Activated naive CD8-positive, alpha-beta T cell treated with anti-CD3 and anti-CD28 coated beads for 36 hours (primary cell): ENCODE measurements around the gene TNFAIP6. TPM values are rescaled to one million over a fixed set of nuclear protein-coding genes. Genes with fewer than 3 reads are reported as not detected.
"Not testable (repeated sequence)": the region's sequence is repeated elsewhere in the genome, so short reads cannot be mapped to it uniquely, and the experiment has no call there.

ENCODE experiments used
- DNase-seq: peaks from one replicate; pipeline ENCODE4 v3.0.0; 2021
- H3K27ac Mint-ChIP-seq: one replicate; pipeline ENCODE4 v1.8.0; 2022; ENCODE audit warnings: mild to moderate bottlenecking, moderate library complexity, mixed read lengths
- H3K27me3 Mint-ChIP-seq: one replicate; pipeline ENCODE4 v1.8.0; 2022; ENCODE audit warnings: mild to moderate bottlenecking, mixed read lengths
- H3K36me3 Mint-ChIP-seq: one replicate; pipeline ENCODE4 v1.8.0; 2021; ENCODE audit warnings: mild to moderate bottlenecking, mixed read lengths
- H3K4me1 Mint-ChIP-seq: one replicate; pipeline ENCODE4 v1.8.0; 2021; ENCODE audit warnings: mixed read lengths
- H3K4me3 Mint-ChIP-seq: one replicate; pipeline ENCODE4 v1.8.0; 2022; ENCODE audit warnings: mild to moderate bottlenecking, moderate library complexity, mixed read lengths
- H3K9me3 Mint-ChIP-seq: one replicate; pipeline ENCODE4 v1.8.0; 2022; ENCODE audit warnings: mixed read lengths
- total RNA-seq, 2 experiments: library from RNA; stranded (reverse); gene quantifications; one replicate each; pipeline ENCODE4 v1.2.3, GENCODE V29; 2021

TNFAIP6 gene
- total RNA-seq, 2 experiments from 2014 or later = not detected

GRCh38 chr2:151394509-151394908 lies 37.1 kb downstream of the TNFAIP6 start:
- Mint-ChIP-seq H3K9me3 (peaks cover 8% of the 10 kb centered on the region), H3K36me3 (no peaks in the 10 kb centered on the region), H3K4me1 (no peaks in the 10 kb centered on the region), H3K4me3 (no peak overlapping the region), H3K27me3 (no peaks in the 10 kb centered on the region), H3K27ac (no peak overlapping the region)
- no peak for DNase-seq

- Mint-ChIP-seq H3K27ac (no peak overlapping the region), H3K9me3 (peaks cover 6% of the 10 kb centered on the region), H3K27me3 (no peaks in the 10 kb centered on the region), H3K36me3 (no peaks in the 10 kb centered on the region), H3K4me1 (no peaks in the 10 kb centered on the region), H3K4me3 (no peak overlapping the region)
- no peak for DNase-seq
Observed at GRCh38 chr2:151395509-151396374, 38.4 kb downstream of the TNFAIP6 start.

- no peak overlapping the region for H3K4me3 Mint-ChIP-seq
- DNase-seq = no peak
- H3K9me3 Mint-ChIP-seq = no peaks in the 10 kb centered on the region
- H3K27me3 Mint-ChIP-seq = no peaks in the 10 kb centered on the region
- no peak overlapping the region for H3K27ac Mint-ChIP-seq
- no peaks in the 10 kb centered on the region for H3K4me1 Mint-ChIP-seq
- no peaks in the 10 kb centered on the region for H3K36me3 Mint-ChIP-seq
Observed at GRCh38 chr2:151399981-151400380, 42.6 kb downstream of the TNFAIP6 start.

DNA sequence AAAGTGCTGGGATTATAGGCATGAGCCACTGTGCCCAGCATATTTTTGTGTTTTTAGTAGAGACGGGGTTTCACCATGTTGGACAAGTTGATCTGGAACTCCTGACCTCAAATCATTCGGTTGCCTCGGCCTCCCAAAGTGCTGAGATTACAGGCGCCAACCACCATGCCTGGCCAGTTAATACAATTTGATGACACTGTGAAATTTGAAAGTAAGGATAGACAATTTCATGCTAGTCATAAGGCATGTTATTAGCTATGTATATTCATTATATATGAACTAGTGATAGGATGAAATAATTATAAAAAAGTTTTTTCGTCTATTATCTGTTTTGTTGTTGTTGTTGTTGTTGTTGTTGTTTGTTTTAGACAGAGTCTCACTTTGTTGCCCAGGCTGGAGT lies 43.8 kb downstream of the TNFAIP6 start:
- no peak overlapping the region for H3K27ac Mint-ChIP-seq
- H3K36me3 Mint-ChIP-seq = no peaks in the 10 kb centered on the region
- no peak overlapping the region for H3K4me3 Mint-ChIP-seq
- no peak for DNase-seq
- no peaks in the 10 kb centered on the region for H3K27me3 Mint-ChIP-seq
- no peaks in the 10 kb centered on the region for H3K4me1 Mint-ChIP-seq
- no peaks in the 10 kb centered on the region for H3K9me3 Mint-ChIP-seq

GRCh38 chr2:151403914-151404313 lies 46.5 kb downstream of the TNFAIP6 start:
- no peaks in the 10 kb centered on the region for H3K27me3 Mint-ChIP-seq
- DNase-seq = no peak
- H3K27ac Mint-ChIP-seq = no peak overlapping the region
- H3K4me1 Mint-ChIP-seq = no peaks in the 10 kb centered on the region
- no peaks in the 10 kb centered on the region for H3K36me3 Mint-ChIP-seq
- no peak overlapping the region for H3K4me3 Mint-ChIP-seq
- H3K9me3 Mint-ChIP-seq = no peaks in the 10 kb centered on the region

- no peak for DNase-seq
- H3K36me3 Mint-ChIP-seq = peaks cover 6% of the 10 kb centered on the region
- H3K4me1 Mint-ChIP-seq = peaks cover 5% of the 10 kb centered on the region
- no peak overlapping the region for H3K4me3 Mint-ChIP-seq
- no peaks in the 10 kb centered on the region for H3K9me3 Mint-ChIP-seq
- no peaks in the 10 kb centered on the region for H3K27me3 Mint-ChIP-seq
- no peak overlapping the region for H3K27ac Mint-ChIP-seq
Observed at GRCh38 chr2:151405376-151405775, 48.0 kb downstream of the TNFAIP6 start.

DNA sequence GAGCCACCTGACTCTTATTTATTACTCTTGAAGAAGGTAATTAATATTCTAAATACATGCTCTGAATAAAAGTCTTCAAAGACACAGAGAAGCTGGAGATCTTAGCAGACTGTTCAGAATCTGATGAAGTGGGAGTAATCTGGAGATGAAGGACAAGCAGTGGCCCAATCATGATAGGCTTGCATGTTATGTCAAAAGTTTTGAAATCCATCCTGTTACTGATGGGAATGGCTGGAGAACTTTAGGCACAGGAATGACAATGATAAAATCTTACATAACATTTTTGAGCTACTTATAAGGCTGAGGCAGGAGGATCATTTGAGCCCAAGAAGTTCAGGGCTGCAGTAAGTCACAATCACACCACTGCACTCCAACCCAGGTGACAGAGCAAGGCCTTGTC lies 49.9 kb downstream of the TNFAIP6 start:
- Mint-ChIP-seq H3K27me3 (no peaks in the 10 kb centered on the region), H3K4me1 (peaks cover 11% of the 10 kb centered on the region), H3K36me3 (peaks cover 19% of the 10 kb centered on the region), H3K9me3 (no peaks in the 10 kb centered on the region), H3K27ac (no peak overlapping the region), H3K4me3 (no peak overlapping the region)
- DNase-seq = no peak

GRCh38 chr2:151408788-151409600 lies 51.6 kb downstream of the TNFAIP6 start:
- no peak for DNase-seq
- Mint-ChIP-seq H3K36me3 (peaks cover 28% of the 10 kb centered on the region), H3K4me1 (peaks cover 19% of the 10 kb centered on the region), H3K27ac (peak overlapping the region; percentile 94), H3K4me3 (peak overlapping the region; percentile 89), H3K9me3 (no peaks in the 10 kb centered on the region), H3K27me3 (no peaks in the 10 kb centered on the region)

GRCh38 chr2:151409601-151410484 lies 52.5 kb downstream of the TNFAIP6 start, which contains the start of gene RIF1:
Gene RIF1, plus strand, starts transcription at chr2:151409902. Its CDS starts 522 bp downstream, at chr2:151410424.
- Mint-ChIP-seq H3K27me3 (no peaks in the 10 kb centered on the region), H3K4me1 (peaks cover 21% of the 10 kb centered on the region), H3K36me3 (peaks cover 28% of the 10 kb centered on the region), H3K9me3 (no peaks in the 10 kb centered on the region), H3K27ac (peak within 1 kb of the TSS; percentile 94), H3K4me3 (peak within 1 kb of the TSS; percentile 89)
- DNase-seq = peak; percentile 84

DNA sequence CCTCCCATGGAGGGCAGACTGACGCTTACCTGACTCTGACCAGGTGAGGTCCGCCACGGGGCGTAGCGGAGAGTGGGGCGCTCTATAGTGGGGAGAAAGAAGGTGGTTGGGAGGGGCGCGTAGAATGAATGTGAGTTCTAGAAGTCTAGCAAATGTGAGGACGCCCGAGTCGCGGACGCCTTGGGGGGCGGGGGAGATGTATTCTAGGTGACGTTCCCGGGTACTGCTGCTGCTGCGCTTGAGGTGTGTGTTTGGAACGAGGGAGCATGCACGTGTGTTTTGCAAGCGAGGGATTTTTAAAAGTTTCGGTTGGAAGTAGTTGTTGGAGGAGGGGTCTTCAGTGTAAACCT lies 53.1 kb downstream of the TNFAIP6 start:
- no peaks in the 10 kb centered on the region for H3K27me3 Mint-ChIP-seq
- H3K4me3 Mint-ChIP-seq = peak overlapping the region; percentile 89
- H3K36me3 Mint-ChIP-seq = peaks cover 28% of the 10 kb centered on the region
- peaks cover 21% of the 10 kb centered on the region for H3K4me1 Mint-ChIP-seq
- no peaks in the 10 kb centered on the region for H3K9me3 Mint-ChIP-seq
- peak overlapping the region; percentile 94 for H3K27ac Mint-ChIP-seq
- DNase-seq = peak; percentile 43

DNA sequence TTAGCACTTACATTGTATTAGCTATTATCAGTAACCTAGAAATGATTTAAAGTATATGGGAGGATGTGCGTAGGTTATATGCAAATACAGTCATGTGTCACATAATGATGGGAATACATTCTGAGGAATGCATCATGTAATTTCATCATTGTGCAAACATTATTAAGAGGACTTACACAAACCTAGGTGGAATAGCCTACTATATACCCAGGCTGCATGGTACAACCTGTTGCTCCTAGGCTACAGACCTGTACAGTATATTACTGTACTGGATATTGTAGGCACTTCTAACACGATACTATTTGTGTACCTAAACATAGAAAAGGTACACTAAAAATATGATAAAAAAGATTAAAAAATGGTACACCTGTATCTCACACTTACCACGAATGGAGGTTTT lies 60.3 kb downstream of the TNFAIP6 start:
- H3K4me3 Mint-ChIP-seq = no peak overlapping the region
- DNase-seq = no peak
- peaks cover 21% of the 10 kb centered on the region for H3K4me1 Mint-ChIP-seq
- H3K9me3 Mint-ChIP-seq = no peaks in the 10 kb centered on the region
- H3K27ac Mint-ChIP-seq = no peak overlapping the region
- no peaks in the 10 kb centered on the region for H3K27me3 Mint-ChIP-seq
- H3K36me3 Mint-ChIP-seq = peaks cover 19% of the 10 kb centered on the region

- not testable (repeated sequence) for H3K27me3 Mint-ChIP-seq, H3K4me3 Mint-ChIP-seq, H3K27ac Mint-ChIP-seq, H3K9me3 Mint-ChIP-seq, DNase-seq
- H3K36me3 Mint-ChIP-seq = peaks cover 42% of the 10 kb centered on the region
- peaks cover 40% of the 10 kb centered on the region for H3K4me1 Mint-ChIP-seq
Observed at GRCh38 chr2:151421681-151422080, 64.3 kb downstream of the TNFAIP6 start.

- Mint-ChIP-seq H3K4me1 (peaks cover 36% of the 10 kb centered on the region), H3K36me3 (peaks cover 44% of the 10 kb centered on the region), H3K4me3 (peak overlapping the region; percentile 10), H3K27me3 (no peaks in the 10 kb centered on the region), H3K27ac (peak overlapping the region; percentile 73), H3K9me3 (no peaks in the 10 kb centered on the region)
- DNase-seq = no peak
Observed at GRCh38 chr2:151422917-151423439, 65.6 kb downstream of the TNFAIP6 start.

- no peak overlapping the region for H3K4me3 Mint-ChIP-seq
- H3K9me3 Mint-ChIP-seq = no peaks in the 10 kb centered on the region
- no peaks in the 10 kb centered on the region for H3K27me3 Mint-ChIP-seq
- peak overlapping the region; percentile 73 for H3K27ac Mint-ChIP-seq
- H3K36me3 Mint-ChIP-seq = peaks cover 48% of the 10 kb centered on the region
- peaks cover 36% of the 10 kb centered on the region for H3K4me1 Mint-ChIP-seq
- no peak for DNase-seq
Observed at GRCh38 chr2:151423760-151424159, 66.4 kb downstream of the TNFAIP6 start.
